HUES64 (cell line): ENCODE results near the gene HAPLN2.

Source experiments
- H3K27ac ChIP-seq: 2 replicates; pipeline ENCODE4 v1.7.0; 2013; ENCODE audit warnings: low read depth, low read length, inconsistent platforms
- H3K27me3 ChIP-seq: 2 replicates; pipeline ENCODE4 v1.6.1; 2013; ENCODE audit warnings: mild to moderate bottlenecking, low read length; ENCODE audit not compliant: insufficient read depth
- H3K36me3 ChIP-seq: 2 replicates; pipeline ENCODE4 v1.6.1; 2013; ENCODE audit warnings: mild to moderate bottlenecking, low read length; ENCODE audit not compliant: insufficient read depth
- H3K4me1 ChIP-seq: 2 replicates; pipeline ENCODE4 v1.6.1; 2013; ENCODE audit warnings: mild to moderate bottlenecking, low read length, moderate library complexity; ENCODE audit not compliant: insufficient read depth
- H3K4me3 ChIP-seq: 2 replicates; pipeline ENCODE4 v1.5.1; 2013; ENCODE audit warnings: mild to moderate bottlenecking, low read length, moderate library complexity
- H3K9ac ChIP-seq: 2 replicates; pipeline ENCODE4 v1.6.1; 2013; ENCODE audit warnings: mild to moderate bottlenecking, low read depth, low read length
- H3K9me3 ChIP-seq: 2 replicates; pipeline ENCODE4 v1.6.1; 2013; ENCODE audit warnings: low read depth, low read length; ENCODE audit not compliant: insufficient read depth
- WGBS: fragments of 150-250, 120-280 bp; methylation state at CpG from one replicate; pipeline ENCODE4 v1.1.7; 2013; ENCODE audit warnings: missing lambda C conversion rate; 5-methylcytosine and 5-hydroxymethylcytosine counted together

The HAPLN2 gene

DNA sequence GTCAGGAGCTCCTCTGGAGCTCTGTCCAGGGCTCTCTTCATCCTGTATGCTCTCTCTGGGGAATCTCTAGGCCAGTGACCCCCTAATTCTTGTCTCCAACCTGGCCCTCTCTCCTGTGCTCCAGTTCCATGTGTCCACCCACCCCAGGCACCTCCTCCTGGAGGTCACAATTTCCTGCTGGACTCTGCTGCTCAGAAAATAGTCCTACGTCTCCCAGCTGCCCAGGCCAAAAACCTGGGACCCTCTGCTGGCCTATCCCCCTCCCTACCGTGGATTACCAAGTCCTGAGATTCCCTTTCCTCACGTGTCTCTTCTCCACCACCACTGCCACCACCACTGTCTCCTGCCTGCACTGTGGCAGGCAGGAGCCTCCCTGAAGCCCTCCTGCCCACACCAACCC is 46.3 kb downstream of the HAPLN2 start:
- H3K4me1 ChIP-seq = peaks cover 70% of the 10 kb centered on the region
- peak overlapping the region; percentile 42; the same call in 1 of the 2 replicates for H3K9ac ChIP-seq
- peak overlapping the region; percentile 86 for H3K27ac ChIP-seq
- no peaks in the 10 kb centered on the region for H3K9me3 ChIP-seq
- no peak overlapping the region for H3K4me3 ChIP-seq
- no peaks in the 10 kb centered on the region for H3K36me3 ChIP-seq
- WGBS = 55% methylated on average over 3 of the region's 3 CpGs
- H3K27me3 ChIP-seq = no peaks in the 10 kb centered on the region

DNA sequence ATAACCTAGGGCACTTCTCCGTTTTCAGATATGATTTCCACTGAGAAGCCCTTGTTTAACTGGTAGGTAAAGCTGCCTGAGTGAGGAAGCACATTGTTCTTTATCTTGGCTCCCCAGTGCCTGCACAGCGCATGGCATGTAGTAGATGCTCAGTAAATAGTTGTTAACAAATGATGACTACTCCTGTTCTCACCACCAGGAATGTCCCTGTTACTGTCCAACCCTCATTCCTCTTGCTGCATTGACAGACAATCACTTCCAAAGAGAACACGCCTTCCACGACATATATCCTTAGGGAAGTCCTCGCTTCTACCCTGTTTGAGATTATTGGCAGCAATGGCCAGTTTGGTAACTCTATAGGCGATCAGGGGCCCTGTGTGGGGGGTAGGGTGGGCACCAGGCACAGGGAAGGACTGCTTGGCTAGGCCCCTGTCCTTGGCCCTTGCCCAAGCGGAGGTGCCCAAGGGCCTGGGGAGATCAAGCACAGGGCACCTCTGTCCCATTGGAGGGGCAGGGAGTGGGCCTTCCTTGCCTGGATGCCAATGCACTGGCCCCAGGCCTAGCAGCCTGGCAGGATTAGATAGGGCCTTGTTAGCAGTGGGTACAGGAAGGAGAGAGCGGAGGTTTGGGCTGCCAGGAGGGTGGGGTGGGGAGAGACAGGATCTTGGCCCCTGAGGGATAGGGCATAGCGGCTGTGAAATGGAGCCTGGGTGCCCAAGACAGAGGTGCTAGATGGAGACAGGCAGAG is 47.8 kb downstream of the HAPLN2 start:
- Histone ChIP-seq H3K9me3 (no peaks in the 10 kb centered on the region), H3K36me3 (peaks cover 11% of the 10 kb centered on the region), H3K27ac (peak overlapping the region; percentile 79; the same call in 1 of the 2 replicates), H3K4me1 (peaks cover 55% of the 10 kb centered on the region), H3K9ac (no peak overlapping the region), H3K4me3 (no peak overlapping the region), H3K27me3 (no peaks in the 10 kb centered on the region)
- WGBS = 92% methylated on average over 9 of the region's 9 CpGs

DNA sequence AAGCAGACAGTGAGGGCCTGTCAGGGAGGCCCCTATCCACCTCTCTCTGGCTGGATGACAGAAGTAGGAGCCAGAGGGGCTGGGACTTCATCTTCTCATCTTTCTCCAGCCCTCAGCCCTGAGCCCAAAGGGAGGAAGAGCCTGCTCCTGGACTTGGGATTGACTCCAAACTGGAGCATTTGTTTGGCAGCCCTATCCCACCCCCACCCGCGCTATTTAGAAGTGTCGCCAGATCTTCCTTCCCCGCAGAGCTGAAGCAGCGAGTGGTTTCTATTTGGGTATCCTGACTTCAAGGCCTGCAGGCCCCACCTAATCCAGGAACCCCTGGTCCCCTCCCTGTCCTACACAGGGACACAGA is 48.4 kb downstream of the HAPLN2 start:
- peak overlapping the region; percentile 56 for H3K9ac ChIP-seq

DNA sequence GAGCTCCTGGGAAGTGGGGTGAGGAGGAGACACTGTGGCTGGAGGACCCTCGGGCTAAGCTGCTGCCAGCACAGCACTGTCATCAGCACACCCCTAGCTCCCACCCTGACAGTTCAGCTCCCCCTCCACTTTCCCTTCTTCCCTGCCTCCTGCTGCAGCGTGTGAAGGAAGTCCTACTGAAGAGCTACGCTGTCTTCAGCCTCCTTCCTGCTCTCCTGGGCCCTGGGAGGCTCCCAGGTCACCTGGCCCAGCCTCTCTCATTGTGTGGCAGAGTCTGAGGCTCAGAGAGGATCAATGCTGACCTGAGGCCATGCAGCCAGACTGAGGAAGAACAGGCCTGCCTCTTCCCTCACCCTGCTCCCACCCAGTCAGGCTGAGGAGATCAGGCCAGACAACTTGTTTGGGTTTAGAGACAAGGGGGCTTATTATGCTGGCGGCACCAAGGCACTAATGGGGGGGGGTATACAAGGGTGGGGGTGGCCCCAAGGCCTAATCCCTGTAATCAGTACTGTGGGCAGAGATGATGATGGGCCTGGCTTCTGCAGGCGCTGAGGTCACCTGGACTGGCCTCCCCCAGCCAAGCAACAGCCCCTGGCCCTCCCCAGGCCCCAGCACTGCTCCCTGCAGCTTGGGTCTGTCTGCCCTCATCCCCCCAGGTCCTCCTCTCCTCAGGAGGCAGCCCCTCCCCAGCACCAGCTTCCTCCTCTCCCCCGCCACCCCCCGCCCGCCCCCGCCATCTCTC is 48.9 kb downstream of the HAPLN2 start:
- Histone ChIP-seq H3K9me3 (no peaks in the 10 kb centered on the region), H3K4me1 (peaks cover 49% of the 10 kb centered on the region), H3K27ac (peak overlapping the region; percentile 79), H3K4me3 (no peak overlapping the region), H3K27me3 (no peaks in the 10 kb centered on the region), H3K36me3 (peaks cover 22% of the 10 kb centered on the region), H3K9ac (peak overlapping the region; percentile 56)
- 30% methylated on average over 5 of the region's 9 CpGs for WGBS

More for the DNA sequence above, 48.4 kb downstream of the HAPLN2 start:
- no peaks in the 10 kb centered on the region for H3K9me3 ChIP-seq
- H3K4me3 ChIP-seq = no peak overlapping the region
- WGBS = 54% methylated on average over 5 of the region's 5 CpGs
- no peaks in the 10 kb centered on the region for H3K27me3 ChIP-seq
- peak overlapping the region; percentile 79 for H3K27ac ChIP-seq
- H3K36me3 ChIP-seq = peaks cover 16% of the 10 kb centered on the region
- peaks cover 50% of the 10 kb centered on the region for H3K4me1 ChIP-seq

DNA sequence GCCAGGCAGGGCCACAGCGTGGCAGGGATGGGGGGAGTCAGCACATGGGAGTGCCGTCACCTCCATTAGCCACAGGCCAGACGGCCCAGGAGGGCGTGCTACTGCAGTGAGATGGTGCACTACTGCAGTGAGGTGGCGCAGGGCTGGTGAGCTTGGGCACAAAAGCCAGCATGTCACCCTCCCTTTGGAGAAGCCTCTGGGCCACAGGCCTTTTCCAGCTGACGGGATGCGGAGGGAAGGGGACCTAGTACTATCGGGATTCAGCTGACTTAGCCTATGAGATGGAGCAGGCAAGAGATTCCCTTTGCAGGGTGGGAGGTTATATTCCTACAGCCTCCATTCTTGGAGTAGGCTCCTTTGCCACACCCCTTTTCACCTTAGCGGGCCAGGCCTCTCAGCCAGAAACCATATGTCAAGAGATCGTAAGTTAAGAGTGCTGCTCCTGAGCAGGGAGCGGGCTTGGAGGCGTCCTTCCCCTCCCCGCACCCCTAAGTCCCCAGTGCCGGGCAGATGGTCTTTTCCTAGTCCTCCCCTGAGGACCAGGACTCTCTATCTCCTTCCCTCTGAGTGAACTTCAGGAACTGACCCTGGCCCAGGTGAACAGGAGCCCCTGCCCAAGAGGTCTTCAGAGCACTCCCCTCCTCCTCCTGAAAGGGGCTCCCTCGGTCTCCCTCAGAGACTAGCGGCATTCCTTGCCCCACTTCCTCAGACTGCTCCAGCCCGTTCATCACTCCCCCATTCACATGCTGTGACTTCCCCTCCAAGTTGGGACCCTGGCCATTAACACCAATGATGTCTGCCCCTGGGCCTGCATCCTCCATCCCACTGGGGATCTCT is 49.8 kb downstream of the HAPLN2 start:
- Histone ChIP-seq H3K4me1 (peaks cover 47% of the 10 kb centered on the region), H3K36me3 (peaks cover 26% of the 10 kb centered on the region), H3K27ac (peak overlapping the region; percentile 73), H3K27me3 (no peaks in the 10 kb centered on the region), H3K9me3 (no peaks in the 10 kb centered on the region), H3K4me3 (no peak overlapping the region), H3K9ac (peak overlapping the region; percentile 27; the same call in 1 of the 2 replicates)
- 26% methylated on average over 17 of the region's 17 CpGs for WGBS

DNA sequence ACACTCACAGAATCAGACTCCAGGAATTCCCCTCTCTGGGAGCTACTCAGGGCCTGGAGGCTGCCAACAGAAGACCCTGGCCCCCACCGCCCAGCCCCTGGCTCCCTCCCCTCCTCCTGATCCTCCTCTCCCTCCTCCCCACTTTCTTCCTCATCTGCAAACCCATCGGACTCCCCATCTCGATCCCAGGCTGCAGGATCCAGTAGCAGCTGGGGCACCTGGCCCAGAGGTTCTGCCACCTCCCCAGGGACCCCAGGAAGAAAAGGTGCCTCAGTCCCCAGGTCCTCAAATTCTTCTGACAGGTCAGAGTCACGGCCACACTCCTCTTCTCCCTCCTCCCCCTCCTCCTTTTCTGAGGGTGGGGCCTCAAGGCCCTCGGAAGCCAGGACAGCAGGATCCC is 50.6 kb downstream of the HAPLN2 start:
- H3K4me1 ChIP-seq = peaks cover 47% of the 10 kb centered on the region
- H3K27ac ChIP-seq = peak overlapping the region; percentile 73; the same call in 1 of the 2 replicates
- peaks cover 33% of the 10 kb centered on the region for H3K36me3 ChIP-seq
- H3K9ac ChIP-seq = no peak overlapping the region
- no peak overlapping the region for H3K4me3 ChIP-seq
- WGBS = 45% methylated on average over 5 of the region's 5 CpGs
- H3K9me3 ChIP-seq = no peaks in the 10 kb centered on the region
- no peaks in the 10 kb centered on the region for H3K27me3 ChIP-seq

DNA sequence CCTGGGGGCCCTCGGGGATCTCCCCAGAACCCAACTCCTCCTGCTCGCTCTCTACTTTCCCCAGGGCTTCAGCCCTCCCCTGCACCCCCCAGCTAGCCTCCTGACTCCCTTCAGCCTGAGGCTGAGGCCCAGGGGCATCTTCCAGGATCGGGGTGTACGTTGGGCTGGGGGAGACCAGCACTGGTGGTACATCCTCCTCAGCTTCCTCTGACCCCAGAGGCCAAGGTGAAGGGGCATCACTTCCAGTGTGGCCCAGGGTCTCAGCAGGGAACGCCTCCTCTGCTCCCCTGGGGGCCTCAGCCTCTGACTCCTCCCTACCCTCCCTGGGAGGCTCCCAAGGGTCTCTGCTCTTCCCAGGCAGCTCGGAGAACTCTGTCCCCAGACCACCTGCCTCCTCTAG is 51.1 kb downstream of the HAPLN2 start:
- peaks cover 36% of the 10 kb centered on the region for H3K36me3 ChIP-seq
- H3K9ac ChIP-seq = no peak overlapping the region
- H3K4me1 ChIP-seq = peaks cover 48% of the 10 kb centered on the region
- H3K4me3 ChIP-seq = no peak overlapping the region
- no peak overlapping the region for H3K27ac ChIP-seq
- no peaks in the 10 kb centered on the region for H3K27me3 ChIP-seq
- 87% methylated on average over 6 of the region's 6 CpGs for WGBS
- no peaks in the 10 kb centered on the region for H3K9me3 ChIP-seq

DNA sequence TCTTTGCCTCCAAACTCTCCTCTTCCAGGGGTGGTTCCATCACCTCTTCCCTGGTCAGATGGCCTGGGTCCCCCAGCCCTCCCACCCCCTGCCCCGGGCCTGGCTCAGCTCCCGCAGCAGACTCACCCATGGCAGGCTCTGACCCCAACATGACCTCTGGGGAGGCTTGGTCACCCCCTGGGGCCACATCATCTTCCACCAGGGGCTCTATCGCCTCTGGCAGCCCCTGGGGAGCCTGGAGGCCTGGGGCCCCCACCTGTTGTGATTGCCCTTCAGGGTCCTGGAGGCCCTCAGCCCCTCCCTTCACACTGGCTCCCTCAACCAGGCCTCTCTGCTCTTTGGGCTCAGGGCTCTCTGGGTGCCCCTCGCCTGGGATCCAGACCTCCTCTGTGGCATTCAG is 51.6 kb downstream of the HAPLN2 start:
- Histone ChIP-seq H3K4me1 (peaks cover 45% of the 10 kb centered on the region), H3K9ac (no peak overlapping the region), H3K36me3 (peaks cover 36% of the 10 kb centered on the region), H3K4me3 (no peak overlapping the region), H3K27me3 (no peaks in the 10 kb centered on the region), H3K9me3 (no peaks in the 10 kb centered on the region), H3K27ac (no peak overlapping the region)
- WGBS = 62% methylated on average over 4 of the region's 4 CpGs

DNA sequence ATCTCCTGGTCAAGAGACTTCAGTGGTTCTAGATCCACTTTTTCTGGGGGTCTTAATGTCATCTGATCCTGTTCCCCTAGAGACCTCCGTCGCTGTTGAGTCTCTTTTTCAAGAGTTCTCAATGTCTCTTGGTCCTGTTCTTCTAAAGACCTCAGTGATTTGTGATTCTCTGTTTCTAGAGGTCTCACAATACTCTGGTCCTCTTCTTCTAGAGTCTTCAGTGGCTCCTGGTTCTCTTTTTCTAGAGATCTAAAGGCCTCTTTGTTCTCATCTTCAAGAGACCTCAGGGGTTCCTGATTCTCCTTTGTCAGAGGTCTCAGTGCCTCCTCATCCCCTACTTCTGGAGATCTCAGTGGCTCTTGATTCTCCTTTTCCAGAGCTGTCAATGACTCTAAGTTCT is 52.6 kb downstream of the HAPLN2 start:
- no peaks in the 10 kb centered on the region for H3K9me3 ChIP-seq
- H3K36me3 ChIP-seq = peaks cover 36% of the 10 kb centered on the region
- peaks cover 45% of the 10 kb centered on the region for H3K4me1 ChIP-seq
- H3K9ac ChIP-seq = no peak overlapping the region
- H3K4me3 ChIP-seq = no peak overlapping the region
- H3K27ac ChIP-seq = no peak overlapping the region
- WGBS = 94% methylated on average over 2 of the region's 2 CpGs
- no peaks in the 10 kb centered on the region; the same call in 1 of the 2 replicates for H3K27me3 ChIP-seq

DNA sequence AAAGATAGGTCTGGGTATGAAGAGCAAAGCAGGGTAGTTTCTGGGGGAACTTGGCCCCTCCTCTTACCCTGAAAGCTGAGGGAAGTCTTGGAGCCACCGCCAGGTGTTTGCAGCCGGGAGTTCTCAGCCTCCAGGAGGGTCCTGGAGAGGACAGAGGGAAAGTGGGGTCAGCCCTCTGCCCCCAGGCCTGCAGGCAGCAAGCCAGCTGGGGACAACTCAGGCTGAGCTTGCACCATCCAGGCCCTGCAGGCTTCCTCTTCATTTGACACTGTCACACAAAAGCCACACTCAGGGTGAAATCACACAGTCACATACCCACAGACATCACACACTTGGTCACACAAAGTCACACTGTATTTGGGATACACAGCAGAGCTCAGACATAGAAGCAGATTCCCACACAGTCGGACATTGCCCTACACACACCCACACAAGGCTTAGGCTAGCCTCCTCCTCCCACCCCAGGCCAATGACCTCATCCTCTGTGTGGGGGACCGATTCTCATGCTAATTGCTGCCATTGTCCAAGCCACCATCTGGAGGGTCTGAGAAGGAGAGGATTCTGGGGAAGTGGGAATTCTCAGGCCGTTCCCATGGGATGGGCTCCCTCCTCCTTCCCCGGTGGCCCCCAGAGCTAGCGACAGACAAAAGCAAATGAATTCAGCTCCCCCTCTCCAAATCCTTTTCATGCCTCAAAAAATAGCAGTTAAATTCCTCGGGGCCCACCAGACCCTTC is 54.3 kb downstream of the HAPLN2 start:
- Histone ChIP-seq H3K4me3 (peak overlapping the region; percentile 82), H3K27me3 (peaks cover 3% of the 10 kb centered on the region), H3K36me3 (peaks cover 36% of the 10 kb centered on the region), H3K9me3 (no peaks in the 10 kb centered on the region), H3K9ac (peak overlapping the region; percentile 64), H3K4me1 (peaks cover 40% of the 10 kb centered on the region), H3K27ac (peak overlapping the region; percentile 94)
- WGBS = 8% methylated on average over 7 of the region's 8 CpGs
